ENCODE results near the gene TMEM41B. TPM values are rescaled to one million over a fixed set of nuclear protein-coding genes. Genes with fewer than 3 reads are reported as not detected.

TMEM41B gene
- total and polyA plus RNA-seq, 2 of the 4 experiments (the other 2 are of a cell fraction): 20.8 to 21.5 TPM

DNA sequence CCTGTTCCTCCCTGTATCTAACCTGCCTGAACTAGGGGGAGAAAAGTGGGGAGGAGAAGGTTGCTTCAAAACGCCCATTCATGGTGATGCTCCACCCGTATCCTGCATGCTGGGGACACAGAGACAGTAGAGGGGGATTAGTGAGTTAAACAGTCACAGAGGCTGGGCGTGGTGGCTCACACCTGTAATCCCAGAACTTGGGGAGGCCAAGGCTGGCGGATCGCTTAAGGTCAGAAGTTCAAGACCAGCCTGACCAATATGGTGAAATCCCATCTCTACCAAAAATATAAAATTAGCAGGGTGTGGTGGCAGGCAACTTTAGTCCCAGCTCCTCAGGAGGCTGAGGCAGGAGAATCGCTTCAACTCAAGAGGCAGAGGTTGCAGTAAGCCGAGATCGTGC, 47.5 kb downstream of the TMEM41B start:
- no peak overlapping the region for H3K14ac ChIP-seq (replicated peaks; ENCODE audit: low read depth, low read length)
- no peaks in the 10 kb centered on the region for H3K36me3 ChIP-seq (ENCODE audit: control insufficient read depth, insufficient read depth, low read length)
- no peak overlapping the region for H3K9ac ChIP-seq (ENCODE audit: low read depth, low read length)
- peaks cover 3% of the 10 kb centered on the region; the same call in 1 of the 2 replicates for H3K9me1 ChIP-seq (ENCODE audit: insufficient read depth, low read length)
- no peak overlapping the region for H2BK120ac ChIP-seq (ENCODE audit: low read depth, low read length)
- H3K27ac ChIP-seq (ENCODE audit: insufficient read depth, low read length): no peak overlapping the region
- no peaks in the 10 kb centered on the region for H3K9me3 ChIP-seq (ENCODE audit: control insufficient read depth, insufficient read depth, low read length)
- TF ChIP-seq, protein P1, sequence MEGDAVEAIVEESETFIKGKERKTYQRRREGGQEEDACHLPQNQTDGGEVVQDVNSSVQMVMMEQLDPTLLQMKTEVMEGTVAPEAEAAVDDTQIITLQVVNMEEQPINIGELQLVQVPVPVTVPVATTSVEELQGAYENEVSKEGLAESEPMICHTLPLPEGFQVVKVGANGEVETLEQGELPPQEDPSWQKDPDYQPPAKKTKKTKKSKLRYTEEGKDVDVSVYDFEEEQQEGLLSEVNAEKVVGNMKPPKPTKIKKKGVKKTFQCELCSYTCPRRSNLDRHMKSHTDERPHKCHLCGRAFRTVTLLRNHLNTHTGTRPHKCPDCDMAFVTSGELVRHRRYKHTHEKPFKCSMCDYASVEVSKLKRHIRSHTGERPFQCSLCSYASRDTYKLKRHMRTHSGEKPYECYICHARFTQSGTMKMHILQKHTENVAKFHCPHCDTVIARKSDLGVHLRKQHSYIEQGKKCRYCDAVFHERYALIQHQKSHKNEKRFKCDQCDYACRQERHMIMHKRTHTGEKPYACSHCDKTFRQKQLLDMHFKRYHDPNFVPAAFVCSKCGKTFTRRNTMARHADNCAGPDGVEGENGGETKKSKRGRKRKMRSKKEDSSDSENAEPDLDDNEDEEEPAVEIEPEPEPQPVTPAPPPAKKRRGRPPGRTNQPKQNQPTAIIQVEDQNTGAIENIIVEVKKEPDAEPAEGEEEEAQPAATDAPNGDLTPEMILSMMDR (conservative IDR thresholded peaks at IDR 0.05; ENCODE audit: low read depth, low read length): no peak
- TF ChIP-seq RCOR1 (IDR thresholded peaks at IDR 0.05; ENCODE audit: insufficient replicate concordance, low read length): no peak
- TF ChIP-seq RFX5 (IDR thresholded peaks at IDR 0.05; ENCODE audit: low read depth, low read length): no peak
- no peak for TF ChIP-seq RAD21 (IDR thresholded peaks at IDR 0.05; ENCODE audit: low read length)
- TF ChIP-seq NFE2L2 (IDR thresholded peaks at IDR 0.05; ENCODE audit: low read depth, low read length): no peak
- H4K20me1 ChIP-seq (ENCODE audit: insufficient read depth, low read length): peaks cover 14% of the 10 kb centered on the region; the same call in 1 of the 2 replicates
- H3K4ac ChIP-seq (ENCODE audit: low read depth, low read length): no peak overlapping the region
- no peak overlapping the region for H3K4me3 ChIP-seq (ENCODE audit: insufficient read depth, low read depth, low read length)
- H3K4me1 ChIP-seq (ENCODE audit: control insufficient read depth, insufficient read depth, low read length): peaks cover 7% of the 10 kb centered on the region
- CTCF ChIA-PET: no interaction called here
- H4K91ac ChIP-seq (ENCODE audit: insufficient read depth, low read depth, low read length): no peak overlapping the region
- H2AFZ ChIP-seq (replicated peaks; ENCODE audit: low read length, poor library complexity): no peak overlapping the region
- no TSS peak for BruUV-seq (replicated peaks)
- intact Hi-C loops (cut with micrococcal nuclease) (loop anchor here (10.0 kb wide), 1 partner anchor 238 kb away; no protein-coding TSS in a partner anchor), in situ Hi-C loops (cut with MboI; ENCODE audit: low sequenced_read_pairs) (no loop called here), dilution Hi-C loops (cut with HindIII; ENCODE audit: low sequenced_read_pairs, unreplicated experiment) (no loop called here)
- no peaks in the 10 kb centered on the region for H3K27me3 ChIP-seq (ENCODE audit: control insufficient read depth, insufficient read depth, low read length)
- ATAC-seq (ENCODE audit: low read depth) (no peak), DNase-seq (no peak)
- H3K4me2 ChIP-seq (ENCODE audit: low read depth, low read length): no peak overlapping the region
- H2BK15ac ChIP-seq (ENCODE audit: low read depth, low read length): no peak overlapping the region
- H2BK20ac ChIP-seq (ENCODE audit: low read depth, low read length): no peak overlapping the region
- no peak overlapping the region for H4K8ac ChIP-seq (ENCODE audit: low read depth in 2 of 2, low read length in 2 of 2)
- H3K79me1 ChIP-seq (ENCODE audit: low read depth in 1 of 2, low read length in 2 of 2): peaks cover 3 to 14% of the 10 kb centered on the region in 2 experiments; a peak in 3 of 4 replicates
- H4K5ac ChIP-seq (ENCODE audit: low read depth, low read length): no peak overlapping the region
- WGBS, 2 experiments (ENCODE audit: extremely low coverage in 2 of 2, insufficient read length in 1 of 2): no CpG with 5 or more reads among the region's 8 CpGs
- POLR2A ChIA-PET (ENCODE audit: unreplicated experiment): no interaction called here
- H2BK5ac ChIP-seq (ENCODE audit: low read depth, low read length, poor library complexity, severe bottlenecking): no peak overlapping the region
- no peak overlapping the region for H2AK5ac ChIP-seq (ENCODE audit: low read depth, low read length)
- H3K23ac ChIP-seq (ENCODE audit: low read depth, low read length): no peak overlapping the region
- H2AK9ac ChIP-seq (replicated peaks; ENCODE audit: low read depth, low read length, poor library complexity): no peak overlapping the region
- H3K18ac ChIP-seq (ENCODE audit: low read depth, low read length): no peak overlapping the region
- H3K56ac ChIP-seq (ENCODE audit: extremely low read depth, insufficient read depth, low read length): no peak overlapping the region
